GM21737 (cell line): ENCODE measurements around the gene EPB41L1.

Source experiments
- ATAC-seq: cut with Tn5 transposase; IDR thresholded peaks from one replicate; pipeline ENCODE4 v1.9.1; 2021; ENCODE audit warnings: mild to moderate bottlenecking, moderate library complexity; ENCODE audit not compliant: unreplicated experiment

Gene EPB41L1

GRCh38 chr20:36275441-36276189 lies 121.1 kb downstream of the EPB41L1 start:
- ATAC-seq: no peak

GRCh38 chr20:36277546-36277945 lies 123.0 kb downstream of the EPB41L1 start:
- ATAC-seq: no peak

DNA sequence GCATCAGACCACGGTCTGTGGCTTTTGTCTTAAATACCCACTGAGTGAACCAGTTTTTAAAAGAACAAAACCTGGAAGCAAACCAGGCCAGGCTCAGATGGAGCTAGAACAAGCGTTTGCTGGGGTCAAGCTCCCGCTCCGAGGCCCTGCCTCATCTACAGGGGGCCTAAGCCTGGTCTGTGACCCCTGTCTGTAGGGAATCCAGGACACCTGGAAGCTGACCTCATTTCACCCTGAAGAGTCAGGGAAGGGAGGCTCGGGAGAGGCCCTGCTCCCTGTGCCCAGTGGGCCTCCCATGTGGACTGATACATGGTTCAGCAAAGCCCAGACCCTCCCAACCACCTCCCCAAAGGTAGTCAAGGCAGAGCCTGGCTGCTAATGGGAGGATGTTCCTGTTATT lies 124.8 kb downstream of the EPB41L1 start:
- ATAC-seq: no peak

- no peak for ATAC-seq
Measured at GRCh38 chr20:36279776-36280175, 125.2 kb downstream of the EPB41L1 start.

GRCh38 chr20:36281785-36282380 lies 127.3 kb downstream of the EPB41L1 start:
- ATAC-seq: no peak
